Smooth muscle cell (in vitro differentiated cells): Measurements from ENCODE around the gene COG7. TPM values are rescaled to one million over a fixed set of nuclear protein-coding genes. Genes with fewer than 3 reads are reported as not detected.

Experiments used
- DNase-seq: peaks from one replicate; lab custom pipeline; 2025; ENCODE audit not compliant: unreplicated experiment; lab: John Stamatoyannopoulos, UW
- H2AFZ ChIP-seq: fragments of 200-600 bp; sonication (generic); 2 replicates; pipeline ENCODE4 v1.6.0; 2016; ENCODE audit warnings: antibody characterized with exemption, low read depth, mild to moderate bottlenecking
- H3F3A ChIP-seq: fragments of 200-600 bp; sonication (generic); 2 replicates; pipeline ENCODE4 v1.6.0; 2017; ENCODE audit warnings: antibody characterized with exemption, low read depth
- H3K27ac ChIP-seq: fragments of 200-600 bp; sonication (generic); 2 replicates; pipeline ENCODE4 v1.5.1; 2016; ENCODE audit warnings: low read depth, mild to moderate bottlenecking
- H3K27me3 ChIP-seq: fragments of 200-600 bp; sonication (generic); 2 replicates; pipeline ENCODE4 v1.6.1; 2016; ENCODE audit warnings: low read depth, mild to moderate bottlenecking
- H3K36me3 ChIP-seq: fragments of 200-600 bp; sonication (generic); 2 replicates; pipeline ENCODE4 v1.5.1; 2016; ENCODE audit warnings: low read depth
- H3K4me1 ChIP-seq: fragments of 200-600 bp; sonication (generic); 2 replicates; pipeline ENCODE4 v1.5.1; 2016; ENCODE audit warnings: low read depth
- H3K4me2 ChIP-seq: fragments of 200-600 bp; sonication (generic); 2 replicates; pipeline ENCODE4 v1.6.0; 2016; ENCODE audit warnings: mild to moderate bottlenecking
- H3K4me3 ChIP-seq: fragments of 200-600 bp; sonication (generic); 2 replicates; pipeline ENCODE4 v1.5.1; 2016; ENCODE audit warnings: mild to moderate bottlenecking
- H3K79me2 ChIP-seq: fragments of 200-600 bp; sonication (generic); 2 replicates; pipeline ENCODE4 v1.6.0; 2016; ENCODE audit warnings: low read depth, mild to moderate bottlenecking
- H3K9ac ChIP-seq: fragments of 200-600 bp; sonication (generic); 2 replicates; pipeline ENCODE4 v1.6.0; 2016; ENCODE audit warnings: low read depth
- H3K9me3 ChIP-seq: fragments of 200-600 bp; sonication (generic); replicated peaks from 2 replicates; pipeline ENCODE4 v1.5.1; 2016; ENCODE audit warnings: low read depth
- H4K20me1 ChIP-seq: fragments of 200-600 bp; sonication (generic); 2 replicates; pipeline ENCODE4 v1.6.0; 2016; ENCODE audit warnings: low read depth
- CTCF ChIP-seq: fragments of 200-600 bp; sonication (generic); IDR thresholded peaks from 2 replicates; pipeline ENCODE4 v1.5.1; 2017; ENCODE audit warnings: borderline replicate concordance, mild to moderate bottlenecking, antibody characterized with exemption; ENCODE audit not compliant: insufficient read depth, poor library complexity, severe bottlenecking
- WGBS: methylation state at CpG from one replicate; pipeline ENCODE4 v1.1.7; 2016; ENCODE audit warnings: low lambda C conversion rate; 5-methylcytosine and 5-hydroxymethylcytosine counted together
- polyA plus RNA-seq: library from polyadenylated mRNA; unstranded; fragments of >200 nt; fragmentation: Nextera tagmentation; extraction: Ambion mirVana; gene quantifications from 2 replicates; pipeline ENCODE4 v1.2.1, GENCODE V29; 2016
- total RNA-seq: library from RNA; depleted of rRNA; stranded (reverse); fragments of >200 nt; gene quantifications from 2 replicates; pipeline ENCODE4 v1.2.3, GENCODE V29; 2014

Gene COG7
- total and polyA plus RNA-seq, 2 experiments from 2014 or later = 17.2 to 17.6 TPM

- Histone ChIP-seq H3K4me2 (no peak overlapping the region), H3K27ac (no peak overlapping the region), H3K4me1 (no peaks in the 10 kb centered on the region), H3K9me3 (no peaks in the 10 kb centered on the region), H2AFZ (no peak overlapping the region), H3K36me3 (no peaks in the 10 kb centered on the region), H3F3A (no peaks in the 10 kb centered on the region), H3K27me3 (no peaks in the 10 kb centered on the region), H3K9ac (no peak overlapping the region), H3K4me3 (no peak overlapping the region), H4K20me1 (no peaks in the 10 kb centered on the region), H3K79me2 (no peaks in the 10 kb centered on the region)
- 86% methylated on average over 7 of the region's 7 CpGs for WGBS
- no peak for DNase-seq
- TF ChIP-seq CTCF = no peak
These were observed 96.0 kb downstream of the COG7 start for GRCh38 chr16:23356941-23357340.

- Histone ChIP-seq H3K79me2 (no peaks in the 10 kb centered on the region), H4K20me1 (no peaks in the 10 kb centered on the region), H3F3A (no peaks in the 10 kb centered on the region), H3K4me2 (no peak overlapping the region), H3K27ac (no peak overlapping the region), H3K36me3 (no peaks in the 10 kb centered on the region), H3K4me1 (no peaks in the 10 kb centered on the region), H2AFZ (no peak overlapping the region), H3K9ac (no peak overlapping the region), H3K4me3 (no peak overlapping the region), H3K9me3 (no peaks in the 10 kb centered on the region), H3K27me3 (no peaks in the 10 kb centered on the region)
- WGBS = 89% methylated on average over 13 of the region's 13 CpGs
- no peak for TF ChIP-seq CTCF
- no peak for DNase-seq
These were observed 97.8 kb downstream of the COG7 start for GRCh38 chr16:23355106-23355670.

- Histone ChIP-seq H3K9me3 (no peaks in the 10 kb centered on the region), H4K20me1 (no peaks in the 10 kb centered on the region), H3K4me3 (no peak overlapping the region), H3K9ac (no peak overlapping the region), H3K27ac (no peak overlapping the region), H2AFZ (no peak overlapping the region), H3K36me3 (no peaks in the 10 kb centered on the region), H3K27me3 (no peaks in the 10 kb centered on the region), H3K4me2 (no peak overlapping the region), H3F3A (no peaks in the 10 kb centered on the region), H3K4me1 (no peaks in the 10 kb centered on the region), H3K79me2 (no peaks in the 10 kb centered on the region)
- WGBS = 95% methylated on average over 9 of the region's 9 CpGs
- no peak for TF ChIP-seq CTCF
- no peak for DNase-seq
These were observed 98.7 kb downstream of the COG7 start for GRCh38 chr16:23354246-23354645.

GRCh38 chr16:23353440-23353839 is 99.5 kb downstream of the COG7 start:
- no peak overlapping the region for H2AFZ ChIP-seq

More at GRCh38 chr16:23353440-23353839, 99.5 kb downstream of the COG7 start:
- H3K79me2 ChIP-seq = no peaks in the 10 kb centered on the region
- no peak overlapping the region for H3K4me3 ChIP-seq
- no peaks in the 10 kb centered on the region for H3K36me3 ChIP-seq
- DNase-seq = no peak
- no peaks in the 10 kb centered on the region for H3K27me3 ChIP-seq
- H3K4me2 ChIP-seq = no peak overlapping the region
- no peak for TF ChIP-seq CTCF
- H3K9me3 ChIP-seq = no peaks in the 10 kb centered on the region
- no peak overlapping the region for H3K27ac ChIP-seq
- no peaks in the 10 kb centered on the region for H3F3A ChIP-seq
- H3K4me1 ChIP-seq = no peaks in the 10 kb centered on the region
- H3K9ac ChIP-seq = no peak overlapping the region
- H4K20me1 ChIP-seq = no peaks in the 10 kb centered on the region
